ENCODE data around the gene TOX3. TPM values are rescaled to one million over a fixed set of nuclear protein-coding genes. Genes with fewer than 3 reads are reported as not detected.

Gene TOX3
- total and polyA plus RNA-seq, 2 experiments from 2014 or later, result 0.24 to 0.79 TPM

GRCh38 chr16:52460639-52461178 lies 86.2 kb downstream of the TOX3 start:
- Histone ChIP-seq H3K4me1 (ENCODE audit: low read depth) (no peaks in the 10 kb centered on the region), H3K9me3 (ENCODE audit: low read depth) (no peaks in the 10 kb centered on the region), H3K27me3 (no peaks in the 10 kb centered on the region), H3K4me3 (no peak overlapping the region), H3K27ac (no peak overlapping the region), H3K36me3 (no peaks in the 10 kb centered on the region)
- no peak for DNase-seq (ENCODE audit: low read depth in 1 of 2, low spot score in 1 of 2)
- no peak for TF ChIP-seq CTCF (IDR thresholded peaks at IDR 0.05; ENCODE audit: low read depth, low read length)

DNA sequence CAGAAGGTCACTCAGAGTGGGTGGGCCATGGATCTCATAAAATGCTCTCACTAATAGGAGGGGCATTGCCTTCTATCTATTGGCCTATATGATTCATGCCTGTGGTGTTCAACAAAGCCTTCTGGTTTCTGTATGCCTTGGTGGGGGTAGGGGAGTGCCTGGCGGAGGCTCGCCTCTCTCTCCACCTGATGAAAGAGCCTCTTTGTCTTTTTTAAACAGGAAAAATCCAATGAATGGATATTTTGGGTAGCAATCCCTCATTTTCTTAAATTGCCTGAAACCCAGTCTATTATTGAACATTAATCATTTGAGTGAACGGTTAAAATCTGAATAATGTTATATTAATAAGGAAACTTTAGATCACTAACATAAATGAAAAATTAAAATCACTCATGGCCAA lies 90.6 kb downstream of the TOX3 start:
- TF ChIP-seq CTCF (IDR thresholded peaks at IDR 0.05; ENCODE audit: low read depth, low read length), result no peak
- H3K4me3 ChIP-seq, result no peak overlapping the region
- H3K36me3 ChIP-seq, result no peaks in the 10 kb centered on the region
- DNase-seq (ENCODE audit: low read depth in 1 of 2, low spot score in 1 of 2), result peak in 1 of 2 donors; percentile 16
- no peaks in the 10 kb centered on the region for H3K27me3 ChIP-seq
- H3K4me1 ChIP-seq (ENCODE audit: low read depth), result no peaks in the 10 kb centered on the region
- no peak overlapping the region for H3K27ac ChIP-seq
- no peaks in the 10 kb centered on the region for H3K9me3 ChIP-seq (ENCODE audit: low read depth)

- Histone ChIP-seq H3K36me3 (no peaks in the 10 kb centered on the region), H3K27me3 (no peaks in the 10 kb centered on the region), H3K27ac (no peak overlapping the region), H3K4me1 (ENCODE audit: low read depth) (no peaks in the 10 kb centered on the region), H3K4me3 (no peak overlapping the region), H3K9me3 (ENCODE audit: low read depth) (no peaks in the 10 kb centered on the region)
- TF ChIP-seq CTCF (IDR thresholded peaks at IDR 0.05; ENCODE audit: low read depth, low read length), result no peak
- DNase-seq (ENCODE audit: low read depth in 1 of 2, low spot score in 1 of 2), result no peak
Measured at GRCh38 chr16:52455549-52456277, 91.2 kb downstream of the TOX3 start.

DNA sequence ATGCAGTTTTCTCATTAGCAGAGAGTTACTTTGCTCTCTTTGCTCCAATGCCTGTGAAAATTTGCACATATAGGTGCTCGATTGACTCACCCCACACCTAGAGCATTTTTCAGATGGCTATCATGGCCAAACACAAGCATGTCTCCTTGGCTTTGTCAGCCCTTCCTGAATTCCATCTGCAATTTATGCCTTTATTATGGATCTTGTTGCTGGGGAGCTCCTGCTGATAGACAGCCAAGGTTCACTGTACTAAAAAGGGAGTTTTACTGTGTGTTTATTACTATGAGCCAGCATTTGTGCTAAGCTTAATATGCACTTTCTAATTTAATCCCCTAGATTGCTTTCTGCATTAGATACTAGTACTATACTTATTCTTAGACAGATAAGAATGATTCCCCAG lies 93.3 kb downstream of the TOX3 start:
- H3K36me3 ChIP-seq, result no peaks in the 10 kb centered on the region
- H3K27ac ChIP-seq, result no peak overlapping the region
- no peak for DNase-seq (ENCODE audit: low read depth in 1 of 2, low spot score in 1 of 2)
- H3K27me3 ChIP-seq, result no peaks in the 10 kb centered on the region
- no peak for TF ChIP-seq CTCF (IDR thresholded peaks at IDR 0.05; ENCODE audit: low read depth, low read length)
- H3K9me3 ChIP-seq (ENCODE audit: low read depth), result no peaks in the 10 kb centered on the region
- no peaks in the 10 kb centered on the region for H3K4me1 ChIP-seq (ENCODE audit: low read depth)
- no peak overlapping the region for H3K4me3 ChIP-seq

GRCh38 chr16:52451971-52452421 lies 94.9 kb downstream of the TOX3 start:
- Histone ChIP-seq H3K4me3 (no peak overlapping the region), H3K4me1 (ENCODE audit: low read depth) (no peaks in the 10 kb centered on the region), H3K36me3 (no peaks in the 10 kb centered on the region), H3K9me3 (ENCODE audit: low read depth) (no peaks in the 10 kb centered on the region), H3K27me3 (no peaks in the 10 kb centered on the region), H3K27ac (no peak overlapping the region)
- no peak for TF ChIP-seq CTCF (IDR thresholded peaks at IDR 0.05; ENCODE audit: low read depth, low read length)
- DNase-seq (ENCODE audit: low read depth in 1 of 2, low spot score in 1 of 2), result no peak

Measured in cardiac muscle cell (in vitro differentiated cells and primary cell).